T-cell (primary cell): Measurements from ENCODE around the gene ANTKMT. TPM values are rescaled to one million over a fixed set of nuclear protein-coding genes. Genes with fewer than 3 reads are reported as not detected.

Source experiments
- ATAC-seq, 4 experiments: fragments of 200-7000 bp in 3 of 4; fragments of 150-1000 bp in 1 of 4; cut with Tn5 transposase; replicated peaks in 1 of 4; 1 replicate in 3 of 4; 2 replicates in 1 of 4; pipeline ENCODE4 v1.10.0; 2021; ENCODE audit warnings: moderate library complexity in 3 of 4, mild to moderate bottlenecking in 2 of 4, moderate number of reproducible peaks in 1 of 4
- CTCF ChIA-PET, 2 donors: fragments of 300-600 bp; sonication (Branson Sonifier 250); formaldehyde crosslinking; loops; one replicate each; lab custom pipeline; 2022; ENCODE audit warnings: antibody characterized with exemption in 2 of 2; lab: Charles Lee
- POLR2A ChIA-PET, 2 donors: fragments of 300-600 bp; sonication (Branson Sonifier 250); formaldehyde crosslinking; loops; one replicate each; lab custom pipeline; 2022; ENCODE audit warnings: antibody characterized with exemption in 2 of 2; lab: Charles Lee
- DNase-seq, 35 experiments: peaks; one replicate each; pipeline versions ENCODE4 v3.0.0 to v3.0.0-alpha.2; 2013 to 2023
- H3K27ac ChIP-seq: one replicate; pipeline ENCODE4 v1.5.1; 2013; ENCODE audit warnings: low read length
- H3K27me3 ChIP-seq, 2 experiments: replicated peaks in 1 of 2; 1 replicate in 1 of 2; 2 replicates in 1 of 2; pipeline versions ENCODE4 v1.6.1 to v1.7.0; 2013; ENCODE audit warnings: low read length in 1 of 2, mixed read lengths in 1 of 2; ENCODE audit not compliant: control insufficient read depth in 2 of 2, insufficient read depth in 2 of 2; ENCODE audit errors: extremely low read depth in 1 of 2
- H3K36me3 ChIP-seq, 2 donors: 1 replicate in 1 of 2; 2 replicates in 1 of 2; pipeline versions ENCODE4 v1.6.1 to v1.7.0; 2013; ENCODE audit warnings: low read length in 1 of 2; ENCODE audit not compliant: control insufficient read depth in 2 of 2, insufficient read depth in 1 of 2; ENCODE audit errors: extremely low read depth in 1 of 2
- H3K4me1 ChIP-seq, 2 experiments: 1 replicate in 1 of 2; 2 replicates in 1 of 2; pipeline versions ENCODE4 v1.6.1 to v1.7.0; 2013; ENCODE audit warnings: low read length in 2 of 2, mixed read lengths in 1 of 2; ENCODE audit not compliant: insufficient read depth in 2 of 2, control insufficient read depth in 1 of 2; ENCODE audit errors: extremely low read depth in 1 of 2
- H3K4me3 ChIP-seq, 2 donors: 1 replicate in 1 of 2; 2 replicates in 1 of 2; pipeline versions ENCODE4 v1.5.1 to v1.7.0; 2013; ENCODE audit warnings: mild to moderate bottlenecking in 2 of 2, low read length in 1 of 2, moderate library complexity in 1 of 2; ENCODE audit not compliant: control insufficient read depth in 1 of 2; ENCODE audit errors: extremely low read depth in 1 of 2
- H3K9me3 ChIP-seq: 2 replicates; pipeline ENCODE4 v1.7.0; 2013
- H3K27ac Mint-ChIP-seq, 2 donors: one replicate each; pipeline ENCODE4 v1.8.0; 2020 to 2021; ENCODE audit warnings: mild to moderate bottlenecking in 2 of 2, mixed read lengths in 2 of 2
- H3K27me3 Mint-ChIP-seq, 2 donors: one replicate each; pipeline ENCODE4 v1.8.0; 2021 to 2022; ENCODE audit warnings: mixed read lengths in 2 of 2
- H3K36me3 Mint-ChIP-seq: one replicate; pipeline ENCODE4 v1.8.0; 2021; ENCODE audit warnings: mixed read lengths
- H3K4me1 Mint-ChIP-seq, 3 donors: one replicate each; pipeline ENCODE4 v1.8.0; 2020 to 2022; ENCODE audit warnings: mixed read lengths in 3 of 3, mild to moderate bottlenecking in 1 of 3
- H3K4me3 Mint-ChIP-seq, 3 donors: one replicate each; pipeline ENCODE4 v1.8.0; 2020 to 2022; ENCODE audit warnings: mild to moderate bottlenecking in 3 of 3, mixed read lengths in 3 of 3, moderate library complexity in 3 of 3
- H3K9me3 Mint-ChIP-seq, 3 donors: one replicate each; pipeline ENCODE4 v1.8.0; 2020 to 2022; ENCODE audit warnings: mixed read lengths in 3 of 3
- WGBS: methylation state at CpG from one replicate; pipeline ENCODE4 v1.1.5; 2013; ENCODE audit warnings: missing lambda C conversion rate; ENCODE audit not compliant: insufficient coverage; 5-methylcytosine and 5-hydroxymethylcytosine counted together
- total RNA-seq, 35 experiments: library from RNA in 6 of 35; stranded (reverse) in 6 of 35; fragments of 120-200 nt in 1 of 35; gene quantifications; one replicate each; pipeline versions ENCODE4 v1.2.1 to v1.2.4 and lab custom pipeline; 2013 to 2026

Gene ANTKMT
- total RNA-seq, 5 donors from 2014 or later (not counting 1 experiment from before 2014, with no cell fraction given): 22.9 to 38.8 (median 27.2) TPM

DNA sequence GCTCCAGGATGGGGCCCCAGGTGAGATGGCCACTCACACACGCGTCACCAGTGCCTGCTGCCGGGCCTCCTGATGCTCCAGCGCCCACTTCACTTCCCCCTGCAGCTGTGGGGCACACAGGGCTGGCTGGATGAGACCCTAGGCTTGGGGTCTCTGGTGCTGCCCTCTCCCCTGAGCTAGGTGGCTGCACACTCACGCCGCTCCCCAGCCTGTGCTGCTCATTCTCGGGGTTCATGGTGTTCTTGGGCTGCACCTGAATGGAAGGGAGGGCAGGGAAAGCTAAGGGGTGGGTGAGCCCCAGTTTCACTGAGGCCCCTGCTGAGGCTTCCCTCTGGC lies 4.1 kb downstream of the ANTKMT start:
- H3K4me1 ChIP-seq: peaks cover 3 to 56% of the 10 kb centered on the region in 2 experiments
- Mint-ChIP-seq H3K27me3 (no peaks in the 10 kb centered on the region), H3K27ac (peak overlapping the region; percentile 16 to 27), H3K4me3 (no peak overlapping the region), H3K4me1 (peaks cover 11 to 17% (median 11%) of the 10 kb centered on the region in 3 donors), H3K36me3 (no peaks in the 10 kb centered on the region), H3K9me3 (no peaks in the 10 kb centered on the region)
- no peak for ATAC-seq
- ChIA-PET POLR2A (interaction anchor here in 1 of 2 donors (1.1 kb wide), 1 partner anchor 9 kb away, joined by 3 read pairs; no protein-coding TSS in a partner anchor), CTCF (interaction anchor here in 1 of 2 donors (1.5 kb wide), 1 partner anchor 13 kb away, joined by 5 read pairs; no protein-coding TSS in a partner anchor)
- no peak overlapping the region for H3K4me3 ChIP-seq
- no peak for DNase-seq
- WGBS: 79% methylated on average over 7 of the region's 7 CpGs
- peaks cover 0 to 2% of the 10 kb centered on the region in 2 donors for H3K36me3 ChIP-seq
- no peak overlapping the region for H3K27ac ChIP-seq
- no peaks in the 10 kb centered on the region for H3K9me3 ChIP-seq
- peaks cover 0 to 3% of the 10 kb centered on the region in 2 experiments for H3K27me3 ChIP-seq

DNA sequence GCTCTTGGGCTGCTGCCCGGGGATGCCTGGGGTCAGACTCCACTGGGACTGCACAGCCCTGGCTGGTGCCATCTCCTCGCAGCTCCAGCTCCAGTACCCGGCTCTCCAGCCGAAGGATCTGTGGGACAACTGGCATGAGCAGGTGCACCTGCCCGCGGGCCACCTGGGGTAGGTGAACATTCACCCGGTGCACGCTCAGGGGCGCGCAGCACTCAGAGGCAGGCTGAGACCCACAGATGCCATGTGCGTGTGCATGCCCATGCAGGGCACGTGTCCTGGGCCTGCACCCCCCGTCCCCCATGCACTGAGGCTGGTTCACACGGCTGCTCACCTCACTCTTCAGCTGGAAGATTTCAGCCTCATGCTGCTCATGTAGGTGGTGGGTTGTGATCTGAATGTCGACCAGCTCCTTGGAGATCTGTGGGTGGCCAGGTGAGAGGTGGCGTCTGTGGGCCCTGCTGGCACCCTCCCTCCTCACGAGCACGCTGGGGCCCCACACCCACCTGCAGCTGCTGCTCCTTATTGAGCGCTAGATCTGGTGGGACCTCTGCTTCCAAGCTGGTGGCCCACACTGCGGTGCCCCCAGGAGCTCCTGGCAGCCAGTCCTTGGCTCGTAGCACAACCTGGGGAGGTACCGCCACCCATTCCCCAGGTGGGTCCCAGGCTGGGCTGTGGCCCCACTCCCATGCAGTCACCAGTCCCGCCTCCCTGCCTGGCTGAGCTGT lies 4.7 kb downstream of the ANTKMT start:
- no peak for DNase-seq
- Mint-ChIP-seq H3K36me3 (no peaks in the 10 kb centered on the region), H3K4me3 (peak overlapping the region; percentile 28 to 80 (median 36)), H3K27ac (no peak overlapping the region), H3K9me3 (no peaks in the 10 kb centered on the region), H3K4me1 (peaks cover 5 to 12% (median 6%) of the 10 kb centered on the region in 3 donors), H3K27me3 (no peaks in the 10 kb centered on the region)
- no peak for ATAC-seq
- WGBS: 93% methylated on average over 17 of the region's 23 CpGs
- Histone ChIP-seq H3K27me3 (peaks cover 0 to 3% of the 10 kb centered on the region in 2 experiments), H3K27ac (peak overlapping the region; percentile 49), H3K36me3 (peaks cover 0 to 3% of the 10 kb centered on the region in 2 donors), H3K4me3 (no peak overlapping the region), H3K4me1 (peaks cover 0 to 50% of the 10 kb centered on the region in 2 experiments), H3K9me3 (no peaks in the 10 kb centered on the region)
- ChIA-PET CTCF (interaction anchor here in 1 of 2 donors (1.5 kb wide), 1 partner anchor 13 kb away, joined by 5 read pairs; no protein-coding TSS in a partner anchor), POLR2A (interaction anchor here in 1 of 2 donors (1.1 kb wide), 1 partner anchor 10 kb away, joined by 3 read pairs; no protein-coding TSS in a partner anchor)

DNA sequence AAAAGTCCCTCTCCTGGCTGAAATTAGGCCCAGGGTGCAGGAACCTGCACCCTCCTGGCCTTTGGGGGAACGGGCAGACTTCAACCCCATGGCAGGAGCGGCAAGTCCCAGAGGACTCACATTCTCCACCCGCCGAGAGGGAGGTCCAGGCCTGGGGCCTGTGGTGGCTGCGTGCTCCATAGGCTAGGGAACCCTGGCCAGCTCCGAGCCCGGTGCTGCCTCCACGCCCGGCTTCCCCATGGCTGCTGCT lies 5.2 kb downstream of the ANTKMT start:
- ChIA-PET CTCF (interaction anchor here in 1 of 2 donors (1.5 kb wide), 1 partner anchor 14 kb away, joined by 5 read pairs; no protein-coding TSS in a partner anchor), POLR2A (interaction anchor here in 1 of 2 donors (1.1 kb wide), 1 partner anchor 10 kb away, joined by 3 read pairs; no protein-coding TSS in a partner anchor)
- H3K27ac Mint-ChIP-seq: no peak overlapping the region
- Histone ChIP-seq H3K4me3 (no peak overlapping the region), H3K27ac (peak overlapping the region; percentile 49), H3K9me3 (no peaks in the 10 kb centered on the region), H3K4me1 (peaks cover 0 to 48% of the 10 kb centered on the region in 2 experiments), H3K27me3 (peaks cover 0 to 3% of the 10 kb centered on the region in 2 experiments), H3K36me3 (peaks cover 0 to 3% of the 10 kb centered on the region in 2 donors)
- peaks cover 5 to 12% (median 6%) of the 10 kb centered on the region in 3 donors for H3K4me1 Mint-ChIP-seq
- WGBS: 70% methylated on average over 7 of the region's 9 CpGs
- H3K4me3 Mint-ChIP-seq: peak overlapping the region; percentile 71 to 80 (median 73)
- ATAC-seq (no peak), DNase-seq (no peak)
- no peaks in the 10 kb centered on the region for H3K36me3 Mint-ChIP-seq
- no peaks in the 10 kb centered on the region for H3K27me3 Mint-ChIP-seq
- no peaks in the 10 kb centered on the region for H3K9me3 Mint-ChIP-seq

DNA sequence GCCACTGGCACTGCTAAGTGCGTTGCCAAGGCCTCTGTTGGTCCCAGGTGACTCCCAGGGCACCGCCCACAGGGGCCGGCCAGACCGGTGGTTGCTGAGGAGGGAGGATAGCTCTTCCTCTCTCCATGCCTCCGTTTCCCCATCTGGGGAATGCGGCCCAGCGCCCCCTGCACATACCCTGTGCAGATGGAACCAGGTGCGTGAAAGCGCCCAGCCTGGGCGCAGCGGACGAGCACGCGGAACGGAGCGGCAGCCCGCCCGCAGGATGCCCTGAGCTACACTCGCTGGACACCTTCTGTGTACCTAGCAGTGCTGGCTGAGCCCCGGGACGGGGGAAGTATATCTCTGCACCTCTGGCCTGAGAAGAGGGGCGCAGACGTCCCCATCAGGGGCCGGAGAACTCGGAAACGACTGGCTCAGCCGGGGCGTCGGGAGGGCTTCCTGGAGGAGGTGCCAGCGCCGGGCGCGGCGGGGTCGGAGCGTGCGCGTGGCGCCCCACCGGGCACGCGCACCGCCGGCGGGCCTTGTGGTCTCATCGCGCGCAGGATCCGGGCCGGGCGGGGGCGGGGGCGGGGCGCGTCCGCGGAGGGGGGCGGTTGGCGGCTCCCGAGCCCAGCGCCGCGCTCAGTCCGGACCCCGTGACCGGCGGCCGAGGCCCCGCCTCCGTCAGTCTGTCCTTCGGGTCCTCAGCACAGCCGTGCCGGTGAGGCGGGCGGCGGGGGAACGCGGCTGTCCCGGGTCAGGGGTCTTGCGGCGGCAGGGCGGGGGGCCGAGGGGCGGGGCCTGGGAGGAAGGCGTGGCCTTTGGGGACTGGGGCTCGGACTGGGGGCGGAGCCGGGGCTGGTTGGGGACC lies 5.7 kb downstream of the ANTKMT start, which contains the start of the genes CCDC78 and HAGHL:
CCDC78 (minus strand) TSS at position 6 of the 853 bp plus-strand sequence. CDS start 76 bp downstream, outside the sequence.
HAGHL (plus strand) TSS at position 669 of the 853 bp plus-strand sequence. CDS start 404 bp downstream, outside the sequence.
- no peaks in the 10 kb centered on the region for H3K9me3 ChIP-seq
- H3K36me3 ChIP-seq: peaks cover 0 to 3% of the 10 kb centered on the region in 2 donors
- 6% methylated on average over 84 of the region's 88 CpGs for WGBS
- H3K4me3 ChIP-seq: peak within 1 kb of the TSS; percentile 74 to 77
- Mint-ChIP-seq H3K4me3 (peak within 1 kb of the TSS; percentile 71 to 80 (median 73)), H3K27ac (peak within 1 kb of the TSS in 1 of 2 donors; percentile 61), H3K4me1 (peaks cover 5 to 12% (median 6%) of the 10 kb centered on the region in 3 donors), H3K27me3 (no peaks in the 10 kb centered on the region), H3K9me3 (no peaks in the 10 kb centered on the region), H3K36me3 (no peaks in the 10 kb centered on the region)
- ChIA-PET POLR2A (no interaction called here), CTCF (interaction anchor here in 1 of 2 donors (1.5 kb wide), 1 partner anchor 14 kb away, joined by 5 read pairs; no protein-coding TSS in a partner anchor)
- peaks cover 0 to 45% of the 10 kb centered on the region in 2 experiments for H3K4me1 ChIP-seq
- peak; percentile 43 to 57 (median 50) for ATAC-seq
- H3K27ac ChIP-seq: peak within 1 kb of the TSS; percentile 68
- peak in 24 of 35 experiments; percentile 18 to 77 (median 47) for DNase-seq
- H3K27me3 ChIP-seq: peaks cover 0 to 3% of the 10 kb centered on the region in 2 experiments

DNA sequence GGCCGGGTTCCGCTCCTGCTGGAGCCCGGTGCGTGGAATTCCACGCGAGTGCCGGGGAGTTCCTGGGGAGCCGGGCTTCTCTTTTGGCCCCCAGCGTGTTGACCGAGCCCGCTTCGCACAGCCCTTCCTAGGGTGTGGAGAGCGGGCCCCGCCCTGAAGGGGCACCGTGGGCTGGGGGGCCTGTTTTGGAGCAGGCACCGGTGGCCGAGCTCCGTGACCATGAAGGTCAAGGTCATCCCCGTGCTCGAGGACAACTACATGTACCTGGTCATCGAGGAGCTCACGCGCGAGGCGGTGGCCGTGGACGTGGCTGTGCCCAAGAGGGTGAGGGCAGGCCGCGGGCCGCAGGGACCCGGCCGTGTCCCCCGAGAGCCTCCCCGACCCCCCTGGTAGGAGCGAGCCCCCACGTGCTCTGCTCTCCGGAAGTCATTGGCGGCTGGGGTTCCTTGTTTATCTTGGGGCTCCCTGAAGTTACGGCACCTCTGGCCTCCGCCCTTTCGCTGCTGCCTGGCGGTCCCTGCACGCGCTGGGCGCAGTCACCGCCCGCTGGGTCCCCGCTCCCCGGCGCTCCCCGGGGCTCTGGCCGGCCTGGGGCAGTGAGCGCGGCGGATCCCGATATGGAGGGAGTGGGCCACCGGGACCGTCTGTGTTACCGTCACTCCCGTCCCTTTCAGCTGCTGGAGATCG lies 6.5 kb downstream of the ANTKMT start:
- no peaks in the 10 kb centered on the region for H3K27me3 Mint-ChIP-seq
- Histone ChIP-seq H3K4me3 (peak overlapping the region; percentile 74 to 77), H3K27ac (peak overlapping the region; percentile 68), H3K9me3 (no peaks in the 10 kb centered on the region), H3K36me3 (peaks cover 3 to 5% of the 10 kb centered on the region in 2 donors), H3K4me1 (peaks cover 0 to 37% of the 10 kb centered on the region in 2 experiments), H3K27me3 (peaks cover 0 to 3% of the 10 kb centered on the region in 2 experiments)
- H3K36me3 Mint-ChIP-seq: no peaks in the 10 kb centered on the region
- H3K27ac Mint-ChIP-seq: no peak overlapping the region
- no peaks in the 10 kb centered on the region for H3K9me3 Mint-ChIP-seq
- peak; percentile 21 to 53 (median 34) for ATAC-seq
- CTCF ChIA-PET: interaction anchor here in 1 of 2 donors (0.9 kb wide), 1 partner anchor 11 kb away, joined by 3 read pairs; no protein-coding TSS in a partner anchor
- DNase-seq: peak in 2 of 35 experiments; percentile 46 to 53
- H3K4me1 Mint-ChIP-seq: peaks cover 5 to 10% (median 6%) of the 10 kb centered on the region in 3 donors
- H3K4me3 Mint-ChIP-seq: peak overlapping the region; percentile 52 to 80 (median 60)
- WGBS: under 1% methylated on average over 56 of the region's 61 CpGs
- POLR2A ChIA-PET: no interaction called here
